ENCODE data around the gene DCST2. TPM values are rescaled to one million over a fixed set of nuclear protein-coding genes. Genes with fewer than 3 reads are reported as not detected.

DCST2 gene
- total and polyA plus RNA-seq, 10 of the 15 experiments (the other 5 are each of a cell fraction or from before 2014, with no cell fraction given), result 0.33 to 0.41 (median 0.36) TPM; not detected in 7

DNA sequence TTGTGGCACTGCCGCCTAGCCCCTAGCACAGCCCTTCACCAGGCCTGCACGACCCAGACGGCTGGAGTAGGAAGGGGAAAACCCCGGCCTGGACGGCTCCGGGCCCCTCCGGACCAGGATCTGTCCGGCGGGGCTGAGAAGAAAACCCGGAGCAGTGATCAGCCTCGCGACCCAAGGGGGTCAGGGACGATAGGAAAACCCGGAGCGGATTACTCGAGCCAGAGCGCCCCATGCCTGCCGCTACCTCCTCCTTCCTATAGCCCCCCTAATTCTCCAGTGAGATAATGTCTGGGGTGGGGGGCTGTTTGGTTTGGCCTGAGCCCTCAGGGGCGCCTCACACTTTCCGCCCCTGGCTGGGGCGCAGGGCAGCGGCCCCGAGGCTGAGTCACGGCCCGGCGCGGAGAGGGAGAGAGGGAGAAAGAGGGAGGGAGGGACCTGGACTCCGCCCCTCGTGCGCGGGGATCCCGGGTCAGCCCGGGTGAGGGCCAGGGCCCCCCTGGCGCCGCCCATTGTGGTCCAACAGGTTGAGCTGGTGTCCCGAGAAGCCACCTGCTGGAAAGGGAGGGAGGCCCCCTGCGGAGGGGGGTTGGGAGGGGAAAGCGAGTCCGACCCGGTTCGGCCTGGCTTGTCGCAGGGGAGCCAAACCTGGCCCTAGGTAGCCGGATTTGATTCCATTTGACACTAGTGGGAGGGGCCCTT lies 32.7 kb downstream of the DCST2 start (continued):
- TF ChIP-seq, protein P1, sequence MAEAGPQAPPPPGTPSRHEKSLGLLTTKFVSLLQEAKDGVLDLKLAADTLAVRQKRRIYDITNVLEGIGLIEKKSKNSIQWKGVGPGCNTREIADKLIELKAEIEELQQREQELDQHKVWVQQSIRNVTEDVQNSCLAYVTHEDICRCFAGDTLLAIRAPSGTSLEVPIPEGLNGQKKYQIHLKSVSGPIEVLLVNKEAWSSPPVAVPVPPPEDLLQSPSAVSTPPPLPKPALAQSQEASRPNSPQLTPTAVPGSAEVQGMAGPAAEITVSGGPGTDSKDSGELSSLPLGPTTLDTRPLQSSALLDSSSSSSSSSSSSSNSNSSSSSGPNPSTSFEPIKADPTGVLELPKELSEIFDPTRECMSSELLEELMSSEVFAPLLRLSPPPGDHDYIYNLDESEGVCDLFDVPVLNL (IDR thresholded peaks at IDR 0.05; ENCODE audit: low read depth, low read length), result no peak
- peak; percentile 83 for TF ChIP-seq DPF2 (IDR thresholded peaks at IDR 0.05)
- TF ChIP-seq ESRRA (IDR thresholded peaks at IDR 0.05; ENCODE audit: low read length), result 0 out of 2 replicates have a peak, but pooled peaks have one; percentile 55
- no peak for TF ChIP-seq RUNX3 (IDR thresholded peaks at IDR 0.05; ENCODE audit: low read length)
- peak; percentile 51 for TF ChIP-seq ATF7 (IDR thresholded peaks at IDR 0.05; ENCODE audit: low read depth)
- TF ChIP-seq, protein P2, sequence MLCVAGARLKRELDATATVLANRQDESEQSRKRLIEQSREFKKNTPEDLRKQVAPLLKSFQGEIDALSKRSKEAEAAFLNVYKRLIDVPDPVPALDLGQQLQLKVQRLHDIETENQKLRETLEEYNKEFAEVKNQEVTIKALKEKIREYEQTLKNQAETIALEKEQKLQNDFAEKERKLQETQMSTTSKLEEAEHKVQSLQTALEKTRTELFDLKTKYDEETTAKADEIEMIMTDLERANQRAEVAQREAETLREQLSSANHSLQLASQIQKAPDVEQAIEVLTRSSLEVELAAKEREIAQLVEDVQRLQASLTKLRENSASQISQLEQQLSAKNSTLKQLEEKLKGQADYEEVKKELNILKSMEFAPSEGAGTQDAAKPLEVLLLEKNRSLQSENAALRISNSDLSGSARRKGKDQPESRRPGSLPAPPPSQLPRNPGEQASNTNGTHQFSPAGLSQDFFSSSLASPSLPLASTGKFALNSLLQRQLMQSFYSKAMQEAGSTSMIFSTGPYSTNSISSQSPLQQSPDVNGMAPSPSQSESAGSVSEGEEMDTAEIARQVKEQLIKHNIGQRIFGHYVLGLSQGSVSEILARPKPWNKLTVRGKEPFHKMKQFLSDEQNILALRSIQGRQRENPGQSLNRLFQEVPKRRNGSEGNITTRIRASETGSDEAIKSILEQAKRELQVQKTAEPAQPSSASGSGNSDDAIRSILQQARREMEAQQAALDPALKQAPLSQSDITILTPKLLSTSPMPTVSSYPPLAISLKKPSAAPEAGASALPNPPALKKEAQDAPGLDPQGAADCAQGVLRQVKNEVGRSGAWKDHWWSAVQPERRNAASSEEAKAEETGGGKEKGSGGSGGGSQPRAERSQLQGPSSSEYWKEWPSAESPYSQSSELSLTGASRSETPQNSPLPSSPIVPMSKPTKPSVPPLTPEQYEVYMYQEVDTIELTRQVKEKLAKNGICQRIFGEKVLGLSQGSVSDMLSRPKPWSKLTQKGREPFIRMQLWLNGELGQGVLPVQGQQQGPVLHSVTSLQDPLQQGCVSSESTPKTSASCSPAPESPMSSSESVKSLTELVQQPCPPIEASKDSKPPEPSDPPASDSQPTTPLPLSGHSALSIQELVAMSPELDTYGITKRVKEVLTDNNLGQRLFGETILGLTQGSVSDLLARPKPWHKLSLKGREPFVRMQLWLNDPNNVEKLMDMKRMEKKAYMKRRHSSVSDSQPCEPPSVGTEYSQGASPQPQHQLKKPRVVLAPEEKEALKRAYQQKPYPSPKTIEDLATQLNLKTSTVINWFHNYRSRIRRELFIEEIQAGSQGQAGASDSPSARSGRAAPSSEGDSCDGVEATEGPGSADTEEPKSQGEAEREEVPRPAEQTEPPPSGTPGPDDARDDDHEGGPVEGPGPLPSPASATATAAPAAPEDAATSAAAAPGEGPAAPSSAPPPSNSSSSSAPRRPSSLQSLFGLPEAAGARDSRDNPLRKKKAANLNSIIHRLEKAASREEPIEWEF (IDR thresholded peaks at IDR 0.05; ENCODE audit: insufficient replicate concordance, low read depth, low read length), result no peak
- peak; percentile 74 to 76 for TF ChIP-seq IKZF2 (IDR thresholded peaks at IDR 0.05)
- no peak for TF ChIP-seq SIN3A (IDR thresholded peaks at IDR 0.05; ENCODE audit: low read depth, low read length)
- TF ChIP-seq POLR2A (IDR thresholded peaks at IDR 0.05; ENCODE audit: low read depth, low read length), result peak; percentile 63; the same call in 1 of the 2 replicates
- TF ChIP-seq HCFC1 (IDR thresholded peaks at IDR 0.05; ENCODE audit: low read length), result peak; percentile 41; the same call in 1 of the 2 replicates
- TF ChIP-seq, protein P3, sequence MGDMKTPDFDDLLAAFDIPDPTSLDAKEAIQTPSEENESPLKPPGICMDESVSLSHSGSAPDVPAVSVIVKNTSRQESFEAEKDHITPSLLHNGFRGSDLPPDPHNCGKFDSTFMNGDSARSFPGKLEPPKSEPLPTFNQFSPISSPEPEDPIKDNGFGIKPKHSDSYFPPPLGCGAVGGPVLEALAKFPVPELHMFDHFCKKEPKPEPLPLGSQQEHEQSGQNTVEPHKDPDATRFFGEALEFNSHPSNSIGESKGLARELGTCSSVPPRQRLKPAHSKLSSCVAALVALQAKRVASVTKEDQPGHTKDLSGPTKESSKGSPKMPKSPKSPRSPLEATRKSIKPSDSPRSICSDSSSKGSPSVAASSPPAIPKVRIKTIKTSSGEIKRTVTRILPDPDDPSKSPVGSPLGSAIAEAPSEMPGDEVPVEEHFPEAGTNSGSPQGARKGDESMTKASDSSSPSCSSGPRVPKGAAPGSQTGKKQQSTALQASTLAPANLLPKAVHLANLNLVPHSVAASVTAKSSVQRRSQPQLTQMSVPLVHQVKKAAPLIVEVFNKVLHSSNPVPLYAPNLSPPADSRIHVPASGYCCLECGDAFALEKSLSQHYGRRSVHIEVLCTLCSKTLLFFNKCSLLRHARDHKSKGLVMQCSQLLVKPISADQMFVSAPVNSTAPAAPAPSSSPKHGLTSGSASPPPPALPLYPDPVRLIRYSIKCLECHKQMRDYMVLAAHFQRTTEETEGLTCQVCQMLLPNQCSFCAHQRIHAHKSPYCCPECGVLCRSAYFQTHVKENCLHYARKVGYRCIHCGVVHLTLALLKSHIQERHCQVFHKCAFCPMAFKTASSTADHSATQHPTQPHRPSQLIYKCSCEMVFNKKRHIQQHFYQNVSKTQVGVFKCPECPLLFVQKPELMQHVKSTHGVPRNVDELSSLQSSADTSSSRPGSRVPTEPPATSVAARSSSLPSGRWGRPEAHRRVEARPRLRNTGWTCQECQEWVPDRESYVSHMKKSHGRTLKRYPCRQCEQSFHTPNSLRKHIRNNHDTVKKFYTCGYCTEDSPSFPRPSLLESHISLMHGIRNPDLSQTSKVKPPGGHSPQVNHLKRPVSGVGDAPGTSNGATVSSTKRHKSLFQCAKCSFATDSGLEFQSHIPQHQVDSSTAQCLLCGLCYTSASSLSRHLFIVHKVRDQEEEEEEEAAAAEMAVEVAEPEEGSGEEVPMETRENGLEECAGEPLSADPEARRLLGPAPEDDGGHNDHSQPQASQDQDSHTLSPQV (IDR thresholded peaks at IDR 0.05), result no peak
- no peak for TF ChIP-seq SMAD5 (IDR thresholded peaks at IDR 0.05; ENCODE audit: low read depth)
- TF ChIP-seq, protein P4, sequence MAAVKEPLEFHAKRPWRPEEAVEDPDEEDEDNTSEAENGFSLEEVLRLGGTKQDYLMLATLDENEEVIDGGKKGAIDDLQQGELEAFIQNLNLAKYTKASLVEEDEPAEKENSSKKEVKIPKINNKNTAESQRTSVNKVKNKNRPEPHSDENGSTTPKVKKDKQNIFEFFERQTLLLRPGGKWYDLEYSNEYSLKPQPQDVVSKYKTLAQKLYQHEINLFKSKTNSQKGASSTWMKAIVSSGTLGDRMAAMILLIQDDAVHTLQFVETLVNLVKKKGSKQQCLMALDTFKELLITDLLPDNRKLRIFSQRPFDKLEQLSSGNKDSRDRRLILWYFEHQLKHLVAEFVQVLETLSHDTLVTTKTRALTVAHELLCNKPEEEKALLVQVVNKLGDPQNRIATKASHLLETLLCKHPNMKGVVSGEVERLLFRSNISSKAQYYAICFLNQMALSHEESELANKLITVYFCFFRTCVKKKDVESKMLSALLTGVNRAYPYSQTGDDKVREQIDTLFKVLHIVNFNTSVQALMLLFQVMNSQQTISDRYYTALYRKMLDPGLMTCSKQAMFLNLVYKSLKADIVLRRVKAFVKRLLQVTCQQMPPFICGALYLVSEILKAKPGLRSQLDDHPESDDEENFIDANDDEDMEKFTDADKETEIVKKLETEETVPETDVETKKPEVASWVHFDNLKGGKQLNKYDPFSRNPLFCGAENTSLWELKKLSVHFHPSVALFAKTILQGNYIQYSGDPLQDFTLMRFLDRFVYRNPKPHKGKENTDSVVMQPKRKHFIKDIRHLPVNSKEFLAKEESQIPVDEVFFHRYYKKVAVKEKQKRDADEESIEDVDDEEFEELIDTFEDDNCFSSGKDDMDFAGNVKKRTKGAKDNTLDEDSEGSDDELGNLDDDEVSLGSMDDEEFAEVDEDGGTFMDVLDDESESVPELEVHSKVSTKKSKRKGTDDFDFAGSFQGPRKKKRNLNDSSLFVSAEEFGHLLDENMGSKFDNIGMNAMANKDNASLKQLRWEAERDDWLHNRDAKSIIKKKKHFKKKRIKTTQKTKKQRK (IDR thresholded peaks at IDR 0.05; ENCODE audit: low read depth, low read length), result no peak
- no peak for TF ChIP-seq JUNB (IDR thresholded peaks at IDR 0.05)
- TF ChIP-seq MYC (IDR thresholded peaks at IDR 0.05; ENCODE audit: insufficient read depth, insufficient read length, insufficient replicate concordance, low read length, severe bottlenecking), result peak; percentile 65
- TF ChIP-seq STAT1 (conservative IDR thresholded peaks at IDR 0.05), result peak; percentile 92; the same call in 1 of the 2 replicates
